A673 (cell line): ENCODE measurements around the gene MAB21L1. TPM values are rescaled to one million over a fixed set of nuclear protein-coding genes. Genes with fewer than 3 reads are reported as not detected.

ENCODE experiments used
- BruUV-seq: library from RNA; stranded (reverse); fragments of 400-500 nt; replicated peaks from 2 replicates; lab custom pipeline; 2021; lab: Mats Ljungman, UMichigan
- CTCF ChIA-PET: fragments of 300-600 bp; sonication (Branson Sonifier 250); formaldehyde crosslinking; loops from one replicate; lab custom pipeline; 2022; ENCODE audit warnings: antibody characterized with exemption; lab: Charles Lee
- POLR2A ChIA-PET: fragments of 300-600 bp; sonication (Branson Sonifier 250); formaldehyde crosslinking; loops from one replicate; lab custom pipeline; 2022; ENCODE audit warnings: antibody characterized with exemption; ENCODE audit not compliant: low non-redundant PET; lab: Charles Lee
- DNase-seq: peaks from one replicate; pipeline ENCODE4 v3.0.0-alpha.2; 2015; ENCODE audit warnings: low spot score
- H3K27ac ChIP-seq: fragments of 200-600 bp; sonication (generic); 2 replicates; pipeline ENCODE4 v1.5.1; 2016; ENCODE audit warnings: mixed run types, low read depth, mild to moderate bottlenecking, mixed read lengths, antibody characterized with exemption, low read length; ENCODE audit not compliant: poor library complexity, severe bottlenecking
- H3K27me3 ChIP-seq: fragments of 200-600 bp; sonication (generic); replicated peaks from 2 replicates; pipeline ENCODE4 v1.6.1; 2017; ENCODE audit warnings: mixed run types, low read depth, mild to moderate bottlenecking, mixed read lengths, antibody characterized with exemption, low read length; ENCODE audit not compliant: insufficient read depth, poor library complexity
- H3K36me3 ChIP-seq: fragments of 200-600 bp; sonication (generic); 2 replicates; pipeline ENCODE4 v1.6.1; 2016; ENCODE audit warnings: mixed run types, mild to moderate bottlenecking, mixed read lengths, antibody characterized with exemption, low read length; ENCODE audit not compliant: insufficient read depth, poor library complexity, severe bottlenecking
- H3K4me1 ChIP-seq: fragments of 200-600 bp; sonication (generic); 2 replicates; pipeline ENCODE4 v1.6.1; 2017; ENCODE audit warnings: mixed run types, mild to moderate bottlenecking, mixed read lengths, antibody characterized with exemption, low read length; ENCODE audit not compliant: insufficient read depth, poor library complexity, severe bottlenecking
- H3K4me3 ChIP-seq: fragments of 200-600 bp; sonication (generic); 2 replicates; pipeline ENCODE4 v1.5.1; 2016; ENCODE audit warnings: low read depth, mixed run types, mild to moderate bottlenecking, mixed read lengths, low read length; ENCODE audit not compliant: poor library complexity, severe bottlenecking
- H3K9me3 ChIP-seq: fragments of 200-600 bp; sonication (generic); 2 replicates; pipeline ENCODE4 v1.6.1; 2016; ENCODE audit warnings: mixed run types, low read depth, mild to moderate bottlenecking, mixed read lengths, antibody characterized with exemption, low read length; ENCODE audit not compliant: poor library complexity, severe bottlenecking
- CTCF ChIP-seq: fragments of 300-800, 200-600 bp; sonication (generic); conservative IDR thresholded peaks from 2 replicates; pipeline ENCODE4 v1.5.1; 2017; ENCODE audit warnings: low read depth, mild to moderate bottlenecking, antibody characterized with exemption, low read length, moderate library complexity, mixed read lengths
- EZH2 ChIP-seq: fragments of 200-600 bp; sonication (generic); IDR thresholded peaks from 2 replicates; pipeline ENCODE4 v1.6.1; 2017; ENCODE audit warnings: borderline replicate concordance, low read depth, mild to moderate bottlenecking, mixed read lengths, antibody characterized with exemption, low read length; ENCODE audit not compliant: poor library complexity, severe bottlenecking
- intact Hi-C: fragments of 100-400 bp; cut with micrococcal nuclease; formaldehyde crosslinking; loops from one replicate; pipeline ENCODE4 v1.10.0; 2022; ENCODE audit not compliant: unreplicated experiment
- total RNA-seq: library from RNA; stranded (reverse); gene quantifications from 2 replicates; pipeline ENCODE4 v1.2.3, GENCODE V29; 2021

Gene MAB21L1
- total RNA-seq, 1 experiment from 2014 or later, result not detected

GRCh38 chr13:35485424-35485823 is 8.9 kb upstream of the MAB21L1 start:
- no peak overlapping the region for H3K27ac ChIP-seq

GRCh38 chr13:35484384-35484783 is 7.9 kb upstream of the MAB21L1 start:
- no peak overlapping the region for H3K4me3 ChIP-seq
- CTCF ChIA-PET, result no interaction called here
- intact Hi-C loops, result no loop called here
- POLR2A ChIA-PET, result no interaction called here
- H3K4me1 ChIP-seq, result peaks cover 5% of the 10 kb centered on the region
- no peaks in the 10 kb centered on the region for H3K36me3 ChIP-seq
- no peak overlapping the region for H3K27ac ChIP-seq
- no peak for TF ChIP-seq CTCF
- TF ChIP-seq EZH2, result no peak
- no peaks in the 10 kb centered on the region for H3K27me3 ChIP-seq
- DNase-seq, result no peak
- BruUV-seq, result no TSS peak
- no peaks in the 10 kb centered on the region for H3K9me3 ChIP-seq

More at GRCh38 chr13:35485424-35485823, 8.9 kb upstream of the MAB21L1 start:
- ChIA-PET CTCF (no interaction called here), POLR2A (no interaction called here)
- H3K36me3 ChIP-seq, result no peaks in the 10 kb centered on the region
- peaks cover 5% of the 10 kb centered on the region for H3K4me1 ChIP-seq
- DNase-seq, result peak; percentile 39
- no peak for TF ChIP-seq EZH2
- TF ChIP-seq CTCF, result no peak
- intact Hi-C loops, result no loop called here
- BruUV-seq, result no TSS peak
- no peaks in the 10 kb centered on the region for H3K27me3 ChIP-seq
- no peak overlapping the region for H3K4me3 ChIP-seq
- H3K9me3 ChIP-seq, result no peaks in the 10 kb centered on the region

GRCh38 chr13:35483761-35484160 is 7.3 kb upstream of the MAB21L1 start:
- BruUV-seq, result no TSS peak
- DNase-seq, result no peak
- POLR2A ChIA-PET, result no interaction called here

More at GRCh38 chr13:35483761-35484160, 7.3 kb upstream of the MAB21L1 start:
- Histone ChIP-seq H3K27me3 (no peaks in the 10 kb centered on the region), H3K4me3 (no peak overlapping the region), H3K27ac (no peak overlapping the region), H3K4me1 (peaks cover 5% of the 10 kb centered on the region), H3K9me3 (no peaks in the 10 kb centered on the region), H3K36me3 (no peaks in the 10 kb centered on the region)
- CTCF ChIA-PET, result no interaction called here
- intact Hi-C loops, result no loop called here
- no peak for TF ChIP-seq EZH2
- no peak for TF ChIP-seq CTCF
